Fibroblast of lung (primary cell): ENCODE data around the gene USO1. TPM values are rescaled to one million over a fixed set of nuclear protein-coding genes. Genes with fewer than 3 reads are reported as not detected.

ENCODE experiments used
- DNase-seq, 2 donors: peaks; one replicate each; pipeline versions ENCODE4 v3.0.0 to v3.0.0-alpha.2; 2010; ENCODE audit warnings: low read depth in 2 of 2
- H2AFZ ChIP-seq: 2 replicates; pipeline ENCODE4 v1.5.1; 2012; ENCODE audit warnings: low read length, control low read depth, inconsistent platforms
- H3K27ac ChIP-seq: 2 replicates; pipeline ENCODE4 v1.5.1; 2011; ENCODE audit warnings: low read length, control low read depth; ENCODE audit not compliant: insufficient read depth
- H3K27me3 ChIP-seq: 2 replicates; pipeline ENCODE4 v1.5.1; 2011; ENCODE audit warnings: mild to moderate bottlenecking, low read length; ENCODE audit not compliant: control insufficient read depth, insufficient read depth
- H3K36me3 ChIP-seq: 2 replicates; pipeline ENCODE4 v1.5.1; 2011; ENCODE audit warnings: low read length; ENCODE audit not compliant: control insufficient read depth, insufficient read depth
- H3K4me1 ChIP-seq: 2 replicates; pipeline ENCODE4 v1.5.1; 2011; ENCODE audit warnings: low read length; ENCODE audit not compliant: control insufficient read depth, insufficient read depth; ENCODE audit errors: extremely low read depth
- H3K4me2 ChIP-seq: 2 replicates; pipeline ENCODE4 v1.5.1; 2011; ENCODE audit warnings: low read length, control low read depth; ENCODE audit not compliant: insufficient read depth; ENCODE audit errors: extremely low read depth
- H3K4me3 ChIP-seq, 4 experiments: fragments of 200-600 bp in 1 of 4; sonication (generic) in 1 of 4; replicated peaks in 1 of 4; 2 replicates each; pipeline ENCODE4 v1.5.1; 2011 to 2016; ENCODE audit warnings: low read length in 4 of 4, low read depth in 3 of 4, mild to moderate bottlenecking in 3 of 4, control low read depth in 2 of 4, inconsistent platforms in 1 of 4, mixed read lengths in 1 of 4; ENCODE audit not compliant: insufficient read depth in 1 of 4; ENCODE audit errors: control extremely low read depth in 1 of 4
- H3K79me2 ChIP-seq: 2 replicates; pipeline ENCODE4 v1.5.1; 2012; ENCODE audit warnings: mild to moderate bottlenecking, low read length, inconsistent platforms; ENCODE audit not compliant: control insufficient read depth, insufficient read depth
- H3K9ac ChIP-seq: 2 replicates; pipeline ENCODE4 v1.5.1; 2011; ENCODE audit warnings: mild to moderate bottlenecking, low read length, control low read depth; ENCODE audit not compliant: insufficient read depth
- H3K9me3 ChIP-seq: 2 replicates; pipeline ENCODE4 v1.5.1; 2012; ENCODE audit warnings: low read depth, low read length; ENCODE audit not compliant: control insufficient read depth, insufficient read depth
- H4K20me1 ChIP-seq: 2 replicates; pipeline ENCODE4 v1.5.1; 2011; ENCODE audit warnings: low read length; ENCODE audit not compliant: control insufficient read depth, insufficient read depth; ENCODE audit errors: extremely low read depth
- CTCF ChIP-seq, 2 donors: IDR thresholded peaks in 1 of 2; conservative IDR thresholded peaks in 1 of 2; 1 replicate in 1 of 2; 2 replicates in 1 of 2; pipeline ENCODE4 v1.5.1; 2011 to 2012; ENCODE audit warnings: low read length in 2 of 2, control low read depth in 1 of 2, inconsistent platforms in 1 of 2, low read depth in 1 of 2, mild to moderate bottlenecking in 1 of 2
- EZH2 ChIP-seq: IDR thresholded peaks from 2 replicates; pipeline ENCODE4 v1.5.1; 2012; ENCODE audit warnings: low read length, control low read depth, mild to moderate bottlenecking; ENCODE audit errors: missing control alignments
- polyA plus RNA-seq, 2 donors: library from polyadenylated mRNA; depleted of rRNA in 1 of 2; stranded (reverse) in 1 of 2; unstranded in 1 of 2; fragments of >200 nt; gene quantifications; 2 replicates each; pipeline ENCODE4 v1.2.1, GENCODE V29; 2011 to 2012; ENCODE audit warnings: missing spikeins in 1 of 2
- total RNA-seq: library from RNA; depleted of rRNA; stranded (reverse); fragments of >200 nt; gene quantifications from 2 replicates; pipeline ENCODE4 v1.2.1, GENCODE V29; 2014

USO1 gene
- total and polyA plus RNA-seq, 2 donors (not counting 1 experiment from before 2014, with no cell fraction given), result 123 to 130 TPM

GRCh38 chr4:75831856-75832405 is 107.6 kb downstream of the USO1 start:
- no peak for TF ChIP-seq CTCF (conservative IDR thresholded peaks at IDR 0.05 in 1 of 2, IDR thresholded peaks at IDR 0.05 in 1 of 2; ENCODE audit: low read depth in 1 of 2, low read length in 2 of 2)
- TF ChIP-seq EZH2, result no peak
- no peak overlapping the region for H3K27ac ChIP-seq
- H3K36me3 ChIP-seq, result no peaks in the 10 kb centered on the region
- DNase-seq, result no peak
- no peaks in the 10 kb centered on the region for H3K4me1 ChIP-seq
- no peak overlapping the region for H3K9ac ChIP-seq
- no peaks in the 10 kb centered on the region for H3K9me3 ChIP-seq
- no peaks in the 10 kb centered on the region for H3K79me2 ChIP-seq
- H3K27me3 ChIP-seq, result no peaks in the 10 kb centered on the region
- no peak overlapping the region for H3K4me3 ChIP-seq
- H3K4me2 ChIP-seq, result no peak overlapping the region
- no peak overlapping the region for H2AFZ ChIP-seq
- H4K20me1 ChIP-seq, result no peaks in the 10 kb centered on the region

GRCh38 chr4:75834095-75834771 is 109.9 kb downstream of the USO1 start:
- H3K4me2 ChIP-seq, result no peak overlapping the region
- H3K9me3 ChIP-seq, result no peaks in the 10 kb centered on the region
- no peaks in the 10 kb centered on the region for H3K4me1 ChIP-seq
- no peaks in the 10 kb centered on the region for H3K27me3 ChIP-seq
- no peak overlapping the region for H3K9ac ChIP-seq
- no peak overlapping the region for H3K4me3 ChIP-seq
- no peak overlapping the region for H3K27ac ChIP-seq
- no peak overlapping the region for H2AFZ ChIP-seq
- DNase-seq, result no peak
- H3K79me2 ChIP-seq, result no peaks in the 10 kb centered on the region
- H4K20me1 ChIP-seq, result no peaks in the 10 kb centered on the region
- TF ChIP-seq CTCF (conservative IDR thresholded peaks at IDR 0.05 in 1 of 2, IDR thresholded peaks at IDR 0.05 in 1 of 2; ENCODE audit: low read depth in 1 of 2, low read length in 2 of 2), result no peak
- no peak for TF ChIP-seq EZH2
- H3K36me3 ChIP-seq, result no peaks in the 10 kb centered on the region

GRCh38 chr4:75834772-75835154 is 110.4 kb downstream of the USO1 start:
- H3K79me2 ChIP-seq, result no peaks in the 10 kb centered on the region
- no peak for DNase-seq
- TF ChIP-seq CTCF (conservative IDR thresholded peaks at IDR 0.05 in 1 of 2, IDR thresholded peaks at IDR 0.05 in 1 of 2; ENCODE audit: low read depth in 1 of 2, low read length in 2 of 2) (no peak), EZH2 (no peak)
- no peak overlapping the region for H2AFZ ChIP-seq
- H3K36me3 ChIP-seq, result no peaks in the 10 kb centered on the region
- no peak overlapping the region for H3K4me2 ChIP-seq
- H3K9ac ChIP-seq, result no peak overlapping the region
- no peak overlapping the region for H3K4me3 ChIP-seq
- no peaks in the 10 kb centered on the region for H4K20me1 ChIP-seq
- no peaks in the 10 kb centered on the region for H3K4me1 ChIP-seq
- H3K27me3 ChIP-seq, result no peaks in the 10 kb centered on the region
- no peak overlapping the region for H3K27ac ChIP-seq
- no peaks in the 10 kb centered on the region for H3K9me3 ChIP-seq
